Kasumi-1 (cell line): Measurements from ENCODE around the gene SUFU.

Source experiments
- DNase-seq, 2 experiments: peaks; one replicate each; lab custom pipeline; 2025; lab: John Stamatoyannopoulos, UW

SUFU gene

GRCh38 chr10:102619281-102619981, 115.7 kb downstream of the SUFU start:
- no peak for DNase-seq

GRCh38 chr10:102620138-102620590, 116.4 kb downstream of the SUFU start:
- no peak for DNase-seq

GRCh38 chr10:102620591-102621442, 117.0 kb downstream of the SUFU start:
- DNase-seq, result no peak

GRCh38 chr10:102621443-102622325, 117.9 kb downstream of the SUFU start:
- no peak for DNase-seq

- no peak for DNase-seq
Observed at GRCh38 chr10:102624094-102624493, 120.3 kb downstream of the SUFU start.

- no peak for DNase-seq
Observed at GRCh38 chr10:102624751-102625645, 121.2 kb downstream of the SUFU start.

- DNase-seq, result no peak
Observed at GRCh38 chr10:102626026-102626685, 122.4 kb downstream of the SUFU start.

GRCh38 chr10:102627291-102627735, 123.5 kb downstream of the SUFU start:
- no peak for DNase-seq

- no peak for DNase-seq
Observed at GRCh38 chr10:102627736-102628293, 124.0 kb downstream of the SUFU start.

GRCh38 chr10:102628451-102628911, 124.7 kb downstream of the SUFU start:
- no peak for DNase-seq

- DNase-seq, result peak in 1 of 2 experiments; percentile 43
Observed at GRCh38 chr10:102629661-102630614, 126.2 kb downstream of the SUFU start.

- no peak for DNase-seq
Observed at GRCh38 chr10:102630663-102631062, 126.9 kb downstream of the SUFU start.

- DNase-seq, result no peak
Observed at GRCh38 chr10:102631525-102632393, 128.0 kb downstream of the SUFU start.

- DNase-seq, result peak; percentile 98 to 99
Observed at GRCh38 chr10:102632394-102633111, 128.8 kb downstream of the SUFU start.

GRCh38 chr10:102633287-102633686, 129.5 kb downstream of the SUFU start:
- peak; percentile 99 for DNase-seq

- no peak for DNase-seq
Observed at GRCh38 chr10:102633848-102634247, 130.1 kb downstream of the SUFU start.

- DNase-seq, result no peak
Observed at GRCh38 chr10:102634686-102635085, 130.9 kb downstream of the SUFU start.
